Muscle of leg (tissue), 11 donors: ENCODE results near the gene SP2. TPM values are rescaled to one million over a fixed set of nuclear protein-coding genes. Genes with fewer than 3 reads are reported as not detected.

Source experiments
- DNase-seq: peaks from one replicate; pipeline ENCODE4 v3.0.0; 2013
- H3K27ac ChIP-seq: one replicate; pipeline ENCODE4 v1.5.1; 2013; ENCODE audit warnings: mild to moderate bottlenecking, low read length, control low read depth
- H3K27me3 ChIP-seq: one replicate; pipeline ENCODE4 v1.6.1; 2013; ENCODE audit warnings: low read length; ENCODE audit not compliant: control insufficient read depth, insufficient read depth
- H3K36me3 ChIP-seq: one replicate; pipeline ENCODE4 v1.6.1; 2013; ENCODE audit warnings: low read length; ENCODE audit not compliant: control insufficient read depth, insufficient read depth
- H3K4me1 ChIP-seq: one replicate; pipeline ENCODE4 v1.6.1; 2013; ENCODE audit warnings: low read length; ENCODE audit not compliant: control insufficient read depth, insufficient read depth
- H3K4me3 ChIP-seq: one replicate; pipeline ENCODE4 v1.5.1; 2013; ENCODE audit warnings: low read length, control low read depth
- H3K9me3 ChIP-seq: replicated peaks from 2 replicates; pipeline ENCODE4 v1.6.1; 2013; ENCODE audit warnings: low read depth, low read length; ENCODE audit not compliant: control insufficient read depth
- WGBS: methylation state at CpG from one replicate; pipeline ENCODE4 v1.1.5; 2013; ENCODE audit warnings: missing lambda C conversion rate; ENCODE audit not compliant: insufficient coverage; 5-methylcytosine and 5-hydroxymethylcytosine counted together
- polyA plus RNA-seq, 8 donors: library from polyadenylated mRNA; unstranded; fragments of 120-200 nt; gene quantifications; one replicate each; pipeline versions ENCODE4 v1.2.1 to v1.2.3, GENCODE V29; 2013; ENCODE audit warnings: inconsistent platforms in 1 of 8, low replicate concordance in 1 of 8; ENCODE audit not compliant: insufficient read length in 8 of 8, insufficient read depth in 1 of 8
- total RNA-seq: library from RNA; stranded (reverse); fragments of 120-200 nt; gene quantifications from one replicate; pipeline ENCODE4 v1.2.4, GENCODE V29; 2013

SP2 gene
- total and polyA plus RNA-seq, 9 donors: 2.0 to 19.5 (median 16.0) TPM

DNA sequence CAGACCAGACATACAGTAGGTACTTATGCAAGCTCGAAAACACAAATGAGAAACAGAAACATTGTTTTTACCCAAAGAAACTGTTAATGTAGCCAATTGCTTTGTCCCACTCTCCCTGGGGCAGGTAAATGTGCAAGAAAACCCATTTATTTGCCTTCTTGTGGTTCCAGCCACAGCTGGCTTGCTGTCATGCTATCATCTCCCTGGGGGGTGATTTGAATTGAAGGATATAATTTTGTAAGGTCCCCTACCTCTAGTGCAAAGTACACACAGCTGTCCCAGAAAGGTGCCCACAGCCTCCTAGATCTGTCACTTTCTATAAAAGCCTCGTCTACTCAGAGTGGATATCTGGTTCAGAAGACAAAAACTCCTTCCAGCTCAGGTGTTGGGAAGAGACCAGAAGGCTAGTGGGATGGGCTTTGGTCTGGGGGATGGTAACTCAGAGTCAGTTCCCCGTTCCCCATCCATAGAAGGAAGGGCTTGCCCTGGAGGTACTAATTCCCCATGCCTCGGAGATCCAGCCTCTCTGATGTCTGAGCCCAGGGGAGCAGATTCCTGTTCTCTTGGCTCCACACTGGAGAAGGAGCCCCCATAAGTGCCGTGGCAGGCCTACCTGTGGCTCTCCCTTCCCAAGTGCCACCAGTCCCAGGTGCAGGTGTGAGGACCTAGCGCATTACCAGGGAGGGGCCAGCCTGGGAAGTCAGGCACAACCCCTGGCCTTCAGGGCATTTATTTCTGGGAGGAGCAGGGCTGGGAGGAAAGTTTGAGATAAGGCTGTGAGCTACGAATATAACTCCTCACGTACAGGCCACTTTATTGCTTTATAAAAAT is 64.0 kb downstream of the SP2 start:
- WGBS: 20% methylated on average over 1 of the region's 8 CpGs
- no peaks in the 10 kb centered on the region for H3K9me3 ChIP-seq
- H3K27ac ChIP-seq: no peak overlapping the region
- H3K4me1 ChIP-seq: peaks cover 5% of the 10 kb centered on the region
- no peak overlapping the region for H3K4me3 ChIP-seq
- no peak for DNase-seq
- peaks cover 8% of the 10 kb centered on the region for H3K27me3 ChIP-seq
- H3K36me3 ChIP-seq: no peaks in the 10 kb centered on the region

DNA sequence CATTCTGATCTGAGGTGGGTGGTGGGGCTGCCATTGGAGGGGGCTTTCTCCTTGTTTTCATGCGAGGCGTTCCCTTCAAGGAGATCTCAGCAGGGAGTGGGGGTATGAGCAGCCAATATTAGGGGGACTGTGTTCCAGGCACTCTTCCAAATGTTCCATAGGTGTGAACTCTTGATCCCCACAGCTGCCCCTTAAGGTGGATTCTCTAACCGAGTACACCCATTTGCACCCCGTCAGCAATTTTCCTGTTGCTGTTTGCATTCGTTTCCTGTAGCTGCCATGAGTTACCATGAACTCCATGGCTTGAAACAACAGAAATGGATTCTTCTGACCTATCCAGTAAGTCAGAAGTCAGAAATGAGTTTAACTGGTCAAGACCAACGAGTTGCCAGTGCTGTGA is 65.4 kb downstream of the SP2 start:
- Histone ChIP-seq H3K4me1 (peaks cover 5% of the 10 kb centered on the region), H3K27me3 (peaks cover 8% of the 10 kb centered on the region), H3K9me3 (no peaks in the 10 kb centered on the region), H3K27ac (no peak overlapping the region), H3K36me3 (no peaks in the 10 kb centered on the region), H3K4me3 (no peak overlapping the region)
- no peak for DNase-seq
- WGBS: 68% methylated on average over 4 of the region's 6 CpGs

DNA sequence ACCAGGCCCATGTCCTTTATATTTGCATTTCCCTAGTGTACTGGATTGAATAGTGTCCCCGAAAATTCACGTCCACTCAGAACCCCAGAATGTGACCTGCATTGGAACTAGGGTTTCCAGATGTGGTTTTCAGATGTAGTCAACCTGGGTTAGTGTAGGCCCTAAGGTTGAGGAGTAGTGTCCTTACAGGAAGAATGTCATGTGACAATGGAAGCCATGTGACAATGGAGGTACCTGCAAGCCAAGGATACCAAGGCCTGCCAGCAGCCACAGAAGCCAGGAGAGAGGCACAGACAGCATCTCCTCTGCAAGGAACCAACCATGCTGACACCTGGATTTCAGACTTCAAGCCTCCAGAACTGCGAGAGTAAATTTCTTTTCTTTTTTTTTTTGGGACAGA is 66.9 kb downstream of the SP2 start:
- Histone ChIP-seq H3K36me3 (no peaks in the 10 kb centered on the region), H3K4me3 (no peak overlapping the region), H3K27ac (no peak overlapping the region), H3K4me1 (no peaks in the 10 kb centered on the region), H3K27me3 (peaks cover 8% of the 10 kb centered on the region), H3K9me3 (no peaks in the 10 kb centered on the region)
- 97% methylated on average over 3 of the region's 3 CpGs for WGBS
- no peak for DNase-seq

DNA sequence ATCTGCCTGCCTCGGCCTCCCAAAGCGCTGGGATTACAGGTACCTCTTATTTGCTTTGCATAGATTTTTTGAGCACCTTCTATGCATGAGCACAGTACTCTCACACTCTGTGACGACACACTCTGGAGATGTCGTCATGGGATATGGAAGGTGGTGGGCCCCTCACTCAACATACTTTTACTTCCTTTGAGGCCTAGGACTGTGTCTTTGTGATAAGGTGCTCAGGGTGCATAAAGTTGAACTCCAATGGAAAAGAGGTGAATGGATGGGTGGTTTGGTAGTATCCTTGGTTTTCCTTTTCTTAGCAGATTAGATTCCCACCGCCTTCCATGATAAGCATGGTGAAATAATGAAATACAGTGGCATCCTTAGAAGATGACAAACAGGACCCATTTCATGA is 68.8 kb downstream of the SP2 start:
- no peak overlapping the region for H3K4me3 ChIP-seq
- no peaks in the 10 kb centered on the region for H3K4me1 ChIP-seq
- no peaks in the 10 kb centered on the region for H3K36me3 ChIP-seq
- H3K27me3 ChIP-seq: peaks cover 2% of the 10 kb centered on the region
- DNase-seq: no peak
- 92% methylated on average over 2 of the region's 5 CpGs for WGBS
- H3K9me3 ChIP-seq: no peaks in the 10 kb centered on the region
- H3K27ac ChIP-seq: no peak overlapping the region

DNA sequence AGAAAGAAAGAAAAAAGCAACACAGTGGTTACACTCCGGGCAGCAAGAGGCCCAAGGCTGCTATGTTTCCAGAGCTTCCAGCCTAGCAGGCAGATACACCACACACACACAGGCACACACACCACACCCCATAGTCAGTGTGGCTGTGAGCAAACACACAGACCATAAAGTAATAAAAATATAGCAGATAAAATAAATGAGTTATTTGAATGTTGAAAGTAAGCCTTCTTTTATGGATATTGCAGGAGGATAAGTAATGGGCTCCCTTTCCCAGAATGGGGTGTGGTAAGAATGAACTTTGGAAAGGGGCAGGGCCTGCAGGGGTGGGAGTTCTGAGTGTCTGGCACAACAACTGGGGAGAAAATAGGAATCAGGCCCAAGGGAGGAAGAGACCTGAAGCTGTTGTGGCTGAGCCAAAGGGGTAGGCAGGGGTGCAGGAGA is 70.1 kb downstream of the SP2 start:
- Histone ChIP-seq H3K27ac (no peak overlapping the region), H3K36me3 (no peaks in the 10 kb centered on the region), H3K9me3 (no peaks in the 10 kb centered on the region), H3K4me1 (peaks cover 6% of the 10 kb centered on the region), H3K4me3 (no peak overlapping the region), H3K27me3 (peaks cover 2% of the 10 kb centered on the region)
- DNase-seq: peak; percentile 51
- no CpG with 5 or more reads among the region's 1 CpG for WGBS

DNA sequence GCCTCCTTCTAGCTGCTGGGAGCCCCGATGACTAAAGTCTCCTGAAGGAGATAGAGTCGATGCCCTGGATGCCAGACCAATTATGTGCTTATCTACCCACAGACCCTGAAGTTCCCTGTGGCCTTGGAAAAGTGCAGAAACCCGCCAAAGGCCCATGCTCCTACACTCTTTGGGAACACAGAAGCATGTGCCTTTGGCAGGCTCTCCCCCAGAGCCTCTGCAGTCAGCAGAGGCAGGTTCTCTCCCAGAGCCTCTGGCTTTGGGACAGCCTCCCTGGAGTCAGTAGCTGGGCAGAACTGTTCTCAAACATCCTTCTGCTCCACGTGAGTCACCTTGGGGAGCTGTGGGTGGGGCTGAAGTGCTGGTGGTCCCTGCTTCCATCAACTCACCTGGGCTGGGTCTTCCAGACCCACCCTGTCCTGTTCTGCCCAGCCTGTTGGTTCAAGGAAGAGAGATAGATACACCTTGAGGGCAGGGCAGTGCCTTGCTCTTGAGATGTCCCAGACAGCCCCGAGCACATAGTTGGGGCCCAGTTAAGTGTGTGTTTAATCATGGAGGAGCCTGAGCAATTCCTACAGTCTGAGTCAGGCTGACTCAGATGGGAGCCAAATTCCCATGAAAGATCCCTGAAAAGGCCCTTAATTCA is 71.7 kb downstream of the SP2 start:
- no peak for DNase-seq
- Histone ChIP-seq H3K27me3 (peaks cover 2% of the 10 kb centered on the region), H3K4me1 (peaks cover 17% of the 10 kb centered on the region), H3K4me3 (no peak overlapping the region), H3K9me3 (no peaks in the 10 kb centered on the region), H3K36me3 (no peaks in the 10 kb centered on the region), H3K27ac (no peak overlapping the region)
- WGBS: 57% methylated on average over 4 of the region's 5 CpGs

DNA sequence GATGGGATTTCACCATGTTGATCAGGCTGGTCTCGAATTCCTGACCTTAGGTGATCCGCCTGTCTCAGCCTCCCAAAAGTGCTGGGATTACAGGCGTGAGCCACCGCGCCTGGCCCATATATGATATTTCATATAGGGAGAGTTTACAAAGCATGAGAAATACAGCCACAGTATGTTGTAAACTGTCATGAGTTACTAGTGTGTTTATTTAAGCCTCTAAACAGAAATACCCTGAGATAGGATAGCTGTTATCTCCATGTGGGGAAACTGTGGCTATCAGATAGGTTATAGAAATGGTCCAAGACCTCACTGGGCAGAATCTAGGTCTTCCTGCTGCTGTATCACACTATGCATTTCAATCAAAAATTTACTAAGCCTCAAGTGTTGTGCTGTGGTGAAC is 72.8 kb downstream of the SP2 start:
- H3K4me3 ChIP-seq: no peak overlapping the region
- H3K27ac ChIP-seq: no peak overlapping the region
- peaks cover 17% of the 10 kb centered on the region for H3K4me1 ChIP-seq
- no peak for DNase-seq
- H3K9me3 ChIP-seq: no peaks in the 10 kb centered on the region
- peaks cover 5% of the 10 kb centered on the region for H3K36me3 ChIP-seq
- WGBS: 100% methylated on average over 2 of the region's 5 CpGs
- peaks cover 2% of the 10 kb centered on the region for H3K27me3 ChIP-seq

DNA sequence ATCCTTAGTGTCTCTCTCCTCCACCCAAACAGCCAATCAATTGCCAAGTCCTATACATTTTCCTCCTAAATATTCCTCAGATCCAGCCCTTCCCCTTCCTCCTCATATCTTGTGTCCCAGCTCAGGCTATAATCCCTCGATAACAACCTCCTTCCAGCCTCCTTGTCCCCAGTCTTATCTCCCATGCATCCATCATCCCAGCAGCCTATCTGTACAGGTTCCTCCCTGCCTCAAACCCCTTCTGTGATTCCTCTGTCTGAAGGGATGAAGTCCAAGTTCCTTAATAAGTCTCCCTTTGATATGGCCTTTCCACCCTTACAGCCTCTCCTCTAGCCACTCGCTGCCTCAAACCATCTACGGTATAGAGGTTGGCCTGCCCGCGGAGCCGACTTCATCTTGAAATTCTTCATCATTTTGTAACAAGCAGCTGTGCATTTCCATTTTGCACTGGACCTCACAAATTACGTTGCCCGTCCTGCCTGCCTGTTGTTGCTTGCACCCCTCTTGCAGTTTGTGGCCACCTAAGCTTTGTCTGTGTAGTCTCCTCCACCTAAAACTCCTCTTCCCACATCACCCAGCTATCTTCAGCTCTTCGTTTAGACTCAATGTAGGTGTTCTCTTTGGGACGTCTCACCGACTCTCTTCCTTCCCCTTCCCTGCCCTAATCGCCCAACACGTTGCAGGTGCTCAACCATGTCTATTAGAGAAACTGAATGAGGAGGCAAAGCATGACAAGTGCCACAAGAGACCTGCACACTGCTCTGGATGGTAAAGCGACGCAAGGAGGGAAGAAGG is 74.1 kb downstream of the SP2 start:
- peak overlapping the region; percentile 35 for H3K4me3 ChIP-seq
- 66% methylated on average over 10 of the region's 15 CpGs for WGBS
- H3K27ac ChIP-seq: no peak overlapping the region

DNA sequence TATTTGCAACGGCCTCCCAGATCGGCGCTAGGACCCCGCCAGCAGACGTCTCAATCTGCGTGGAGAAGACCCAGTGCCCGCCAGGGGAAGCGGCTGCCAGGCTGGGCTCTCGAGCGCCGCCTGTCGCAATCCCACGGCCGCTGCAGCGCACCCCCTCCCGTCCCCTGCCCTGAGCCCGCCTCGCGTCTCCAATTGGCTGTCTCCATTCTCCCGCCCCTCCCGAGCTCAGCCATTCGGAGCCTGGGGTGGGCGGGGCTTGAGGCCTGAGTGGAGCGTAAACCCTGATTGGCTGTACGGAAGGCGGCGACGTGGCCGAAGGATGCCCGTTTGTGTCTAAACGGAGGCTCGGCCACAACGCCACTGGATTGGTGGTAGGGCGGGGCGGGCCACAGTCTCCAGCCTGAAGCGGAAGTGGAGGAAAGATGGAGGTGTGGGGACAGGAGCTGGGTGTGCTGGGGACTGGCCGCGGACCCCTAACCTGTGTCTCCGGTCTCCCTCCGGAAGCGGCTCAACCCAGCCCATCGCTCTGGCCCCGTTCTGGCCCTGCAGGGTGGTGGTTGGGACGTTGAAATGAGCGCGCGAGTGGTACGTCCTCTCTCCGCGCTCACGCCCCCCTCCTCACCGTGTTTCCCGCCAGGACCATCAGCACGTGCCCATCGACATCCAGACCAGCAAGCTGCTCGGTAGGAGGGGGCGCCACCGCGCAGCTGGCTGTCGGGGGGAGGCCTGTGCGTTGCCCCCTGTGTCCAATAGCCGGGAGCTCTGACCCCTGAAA is 74.9 kb downstream of the SP2 start, which contains the start of gene CDK5RAP3:
CDK5RAP3 (plus strand) TSS at position 389 of the 775 bp plus-strand sequence; CDS start at position 423, 34 bp downstream.
- Histone ChIP-seq H3K4me1 (peaks cover 17% of the 10 kb centered on the region), H3K4me3 (peak within 1 kb of the TSS; percentile 85), H3K9me3 (no peaks in the 10 kb centered on the region), H3K27me3 (peaks cover 2% of the 10 kb centered on the region), H3K36me3 (peaks cover 25% of the 10 kb centered on the region), H3K27ac (peak within 1 kb of the TSS; percentile 81)
- DNase-seq: peak; percentile 100
- under 1% methylated on average over 43 of the region's 62 CpGs for WGBS

More for the DNA sequence above, 74.1 kb downstream of the SP2 start:
- H3K36me3 ChIP-seq: peaks cover 17% of the 10 kb centered on the region
- DNase-seq: no peak
- no peaks in the 10 kb centered on the region for H3K9me3 ChIP-seq
- H3K4me1 ChIP-seq: peaks cover 17% of the 10 kb centered on the region
- peaks cover 2% of the 10 kb centered on the region for H3K27me3 ChIP-seq
